ENCODE measurements around the gene TNFRSF13B. TPM values are rescaled to one million over a fixed set of nuclear protein-coding genes. Genes with fewer than 3 reads are reported as not detected.

Gene TNFRSF13B
- total RNA-seq, 1 donor from 2014 or later: not detected

DNA sequence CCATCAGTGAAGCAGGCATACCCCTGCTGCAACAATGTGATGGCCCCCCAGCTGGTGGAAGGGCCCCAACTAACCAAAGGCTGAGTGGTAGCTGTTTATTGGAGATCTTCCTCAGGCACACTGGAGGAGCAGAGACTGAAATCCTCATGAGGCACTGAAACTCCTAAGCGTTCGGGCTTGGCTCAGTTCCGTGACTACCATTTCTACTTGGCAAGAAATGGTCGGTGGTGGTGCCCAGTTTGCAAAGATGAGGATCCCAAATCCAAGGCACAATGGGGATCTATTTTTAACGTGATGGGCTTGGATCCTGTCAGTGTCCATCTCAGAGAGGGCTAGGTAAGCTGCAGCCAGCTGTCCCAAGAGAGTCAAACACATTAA is 82.8 kb downstream of the TNFRSF13B start:
- H3K4me1 ChIP-seq: peaks cover 0 to 4% of the 10 kb centered on the region in 2 donors
- no peaks in the 10 kb centered on the region for H3K27me3 ChIP-seq
- no peak overlapping the region for H3K4me3 ChIP-seq
- no peak overlapping the region for H3K27ac ChIP-seq
- intact Hi-C loops (cut with DNase I): no loop called here
- no peaks in the 10 kb centered on the region for H3K9me3 ChIP-seq
- TF ChIP-seq, protein P1, sequence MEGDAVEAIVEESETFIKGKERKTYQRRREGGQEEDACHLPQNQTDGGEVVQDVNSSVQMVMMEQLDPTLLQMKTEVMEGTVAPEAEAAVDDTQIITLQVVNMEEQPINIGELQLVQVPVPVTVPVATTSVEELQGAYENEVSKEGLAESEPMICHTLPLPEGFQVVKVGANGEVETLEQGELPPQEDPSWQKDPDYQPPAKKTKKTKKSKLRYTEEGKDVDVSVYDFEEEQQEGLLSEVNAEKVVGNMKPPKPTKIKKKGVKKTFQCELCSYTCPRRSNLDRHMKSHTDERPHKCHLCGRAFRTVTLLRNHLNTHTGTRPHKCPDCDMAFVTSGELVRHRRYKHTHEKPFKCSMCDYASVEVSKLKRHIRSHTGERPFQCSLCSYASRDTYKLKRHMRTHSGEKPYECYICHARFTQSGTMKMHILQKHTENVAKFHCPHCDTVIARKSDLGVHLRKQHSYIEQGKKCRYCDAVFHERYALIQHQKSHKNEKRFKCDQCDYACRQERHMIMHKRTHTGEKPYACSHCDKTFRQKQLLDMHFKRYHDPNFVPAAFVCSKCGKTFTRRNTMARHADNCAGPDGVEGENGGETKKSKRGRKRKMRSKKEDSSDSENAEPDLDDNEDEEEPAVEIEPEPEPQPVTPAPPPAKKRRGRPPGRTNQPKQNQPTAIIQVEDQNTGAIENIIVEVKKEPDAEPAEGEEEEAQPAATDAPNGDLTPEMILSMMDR (IDR thresholded peaks at IDR 0.05): no peak
- DNase-seq (ENCODE audit: low spot score in 2 of 2): no peak
- no peaks in the 10 kb centered on the region for H3K36me3 ChIP-seq

Other genes with a start within 250 kb of the TNFRSF13B start
- 246 TPM for gene MPRIP, start 70.3 kb upstream of the TNFRSF13B start, total RNA-seq
- 0.32 TPM for gene PLD6, start 234.2 kb upstream of the TNFRSF13B start, total RNA-seq